K562 (cell line): ENCODE measurements around the gene HPS1. TPM values are rescaled to one million over a fixed set of nuclear protein-coding genes. Genes with fewer than 3 reads are reported as not detected.

Experiments
- ATAC-seq: fragments of 200-7000 bp; cut with Tn5 transposase; 3 replicates; pipeline ENCODE4 v1.9.1; 2020; ENCODE audit warnings: moderate library complexity
- BruUV-seq: library from RNA; stranded (reverse); fragments of 400-500 nt; replicated peaks from 2 replicates; lab custom pipeline; 2021; lab: Mats Ljungman, UMichigan
- CTCF ChIA-PET: fragments of 300-600 bp; formaldehyde crosslinking; extraction: SDS; loops from one replicate; lab custom pipeline; 2021; ENCODE audit warnings: low intra/inter-chr PET ratio; lab: Yijun Ruan, JAX
- POLR2A ChIA-PET: fragments of 300-600, 350-650 bp; sonication (Branson Sonifier 250); formaldehyde crosslinking; extraction: SDS; loops from one replicate; lab custom pipeline; 2021; ENCODE audit warnings: antibody characterized with exemption, inconsistent platforms; lab: Yijun Ruan, JAX
- DNase-seq, 4 experiments: peaks; one replicate each; pipeline versions ENCODE4 v3.0.0 to v3.0.0-alpha.2; 2011 to 2018; ENCODE audit warnings: low spot score in 3 of 4, mixed read lengths in 3 of 4; ENCODE audit errors: extremely low read depth in 1 of 4
- FAIRE-seq: peaks from 2 replicates; lab custom pipeline; 2011; peaks lifted over from hg19 to GRCh38; lab: Jason Lieb, UNC
- H2AFZ ChIP-seq: 2 replicates; pipeline ENCODE4 v1.6.0; 2011; ENCODE audit warnings: low read depth, low read length, control low read depth, inconsistent platforms
- H3K27ac ChIP-seq: fragments of 200-600 bp; 3 replicates; pipeline ENCODE4 v1.8.0; 2011; ENCODE audit warnings: low read depth, mild to moderate bottlenecking, control low read depth, inconsistent platforms, low read length, moderate library complexity, mixed read lengths; ENCODE audit errors: extremely low read depth
- H3K27me3 ChIP-seq, 2 experiments: fragments of 300-600 bp in 1 of 2; 2 replicates in 1 of 2; 3 replicates in 1 of 2; pipeline versions ENCODE4 v1.6.0 to v1.8.0; 2011; ENCODE audit warnings: inconsistent platforms in 2 of 2, low read length in 2 of 2, mild to moderate bottlenecking in 1 of 2, mixed read lengths in 1 of 2, moderate library complexity in 1 of 2; ENCODE audit not compliant: control insufficient read depth in 2 of 2, insufficient read depth in 2 of 2
- H3K36me3 ChIP-seq: fragments of 300-600 bp; 3 replicates; pipeline ENCODE4 v1.8.0; 2011; ENCODE audit warnings: mild to moderate bottlenecking, low read length, inconsistent platforms; ENCODE audit not compliant: control insufficient read depth, insufficient read depth
- H3K4me1 ChIP-seq, 2 experiments: fragments of 200-600 bp in 1 of 2; replicated peaks in 1 of 2; 2 replicates in 1 of 2; 3 replicates in 1 of 2; pipeline versions ENCODE4 v1.5.1 to v1.8.0; 2011; ENCODE audit warnings: inconsistent platforms in 2 of 2, low read length in 2 of 2, mild to moderate bottlenecking in 1 of 2, mixed read lengths in 1 of 2, moderate library complexity in 1 of 2; ENCODE audit not compliant: control insufficient read depth in 2 of 2, insufficient read depth in 2 of 2
- H3K4me2 ChIP-seq: 2 replicates; pipeline ENCODE4 v1.6.1; 2011; ENCODE audit warnings: low read length, control low read depth, inconsistent platforms, mixed read lengths; ENCODE audit not compliant: insufficient read depth
- H3K4me3 ChIP-seq: fragments of 200-600 bp; sonication (generic), shearing (Covaris generic); 2 replicates; pipeline ENCODE4 v1.5.1; 2016; ENCODE audit warnings: control low read depth, inconsistent platforms
- H3K79me2 ChIP-seq: fragments of 200-600 bp; 3 replicates; pipeline ENCODE4 v1.8.0; 2011; ENCODE audit warnings: low read length, inconsistent platforms; ENCODE audit not compliant: control insufficient read depth, insufficient read depth
- H3K9ac ChIP-seq, 2 experiments: 2 replicates each; pipeline versions ENCODE4 v1.6.0 to v1.6.1; 2011; ENCODE audit warnings: low read depth in 2 of 2, low read length in 2 of 2, control low read depth in 1 of 2, inconsistent platforms in 1 of 2, mild to moderate bottlenecking in 1 of 2, mixed read lengths in 1 of 2; ENCODE audit not compliant: insufficient read depth in 1 of 2
- H3K9me1 ChIP-seq: one replicate; pipeline ENCODE4 v1.6.0; 2011; ENCODE audit warnings: inconsistent platforms, mild to moderate bottlenecking, low read length, moderate library complexity; ENCODE audit not compliant: control insufficient read depth, insufficient read depth
- H3K9me3 ChIP-seq: replicated peaks from 2 replicates; pipeline ENCODE4 v1.5.1; 2011; ENCODE audit warnings: low read depth, low read length, inconsistent platforms; ENCODE audit not compliant: control insufficient read depth, insufficient read depth
- H4K20me1 ChIP-seq: replicated peaks from 2 replicates; pipeline ENCODE4 v1.6.1; 2011; ENCODE audit warnings: low read length, inconsistent platforms, mixed read lengths; ENCODE audit not compliant: control insufficient read depth, insufficient read depth
- HMGN3 ChIP-seq: IDR thresholded peaks from 2 replicates; pipeline ENCODE4 v1.6.1; 2011; ENCODE audit warnings: borderline replicate concordance, low read depth, mild to moderate bottlenecking, mixed read lengths, low read length; ENCODE audit not compliant: insufficient read length; ENCODE audit errors: extremely low read depth
- KLF1 ChIP-seq: fragments of 450-650 bp; IDR thresholded peaks from 2 replicates; pipeline ENCODE4 v1.6.1; 2016; ENCODE audit warnings: missing genetic modification characterization, missing compliant biosample characterization
- MAFG ChIP-seq: fragments of 450-650 bp; conservative IDR thresholded peaks from 2 replicates; pipeline ENCODE4 v1.6.1; 2016; ENCODE audit warnings: missing genetic modification characterization, missing compliant biosample characterization
- NR2C2 ChIP-seq, 2 experiments: fragments of 200-800 bp in 1 of 2; sonication (Bioruptor generic) in 1 of 2; sonication (generic) in 1 of 2; formaldehyde crosslinking in 1 of 2; IDR thresholded peaks; 2 replicates each; pipeline versions ENCODE4 v1.6.1 to v1.8.0; 2016 to 2022; ENCODE audit warnings: mild to moderate bottlenecking in 1 of 2, missing compliant biosample characterization in 1 of 2, missing genetic modification characterization in 1 of 2, missing genetic modification reagents in 1 of 2
- RBM25 ChIP-seq: fragments of 200-400 bp; formaldehyde crosslinking; IDR thresholded peaks from 2 replicates; pipeline ENCODE4 v1.6.1; 2018; ENCODE audit warnings: low read length, low read depth, moderate library complexity; ENCODE audit not compliant: severe bottlenecking
- RFX7 ChIP-seq: fragments of 250-450 bp; sonication (Bioruptor Pico); IDR thresholded peaks from 2 replicates; pipeline ENCODE4 v1.5.1; 2021; ENCODE audit warnings: mild to moderate bottlenecking
- ZFP36 ChIP-seq: fragments of 150-350 bp; IDR thresholded peaks from 2 replicates; pipeline ENCODE4 v1.6.1; 2018; ENCODE audit warnings: low read length, low read depth; ENCODE audit not compliant: partially characterized antibody
- ZNF347 ChIP-seq: fragments of 450-650 bp; formaldehyde crosslinking; IDR thresholded peaks from 2 replicates; pipeline ENCODE4 v1.4.0; 2020; ENCODE audit warnings: low read depth, mild to moderate bottlenecking, moderate library complexity
- WGBS: fragments of 100-300 bp; shearing (Covaris generic); methylation state at CpG from one replicate; pipeline ENCODE4 v1.1.6; 2016; ENCODE audit warnings: low coverage, mixed read lengths; ENCODE audit not compliant: insufficient coverage; ENCODE audit errors: missing lambda C conversion rate; 5-methylcytosine and 5-hydroxymethylcytosine counted together
- in situ Hi-C: fragments of 300-500 bp; cut with MboI; formaldehyde crosslinking; loops from 4 replicates; pipeline ENCODE4 v1.15.0; 2018; ENCODE audit warnings: inconsistent platforms, mixed read lengths
- intact Hi-C: fragments of 100-400 bp; cut with micrococcal nuclease; formaldehyde crosslinking; loops from 2 replicates; pipeline ENCODE4 v1.14.2; 2022
- polyA plus RNA-seq, 8 experiments: library from polyadenylated mRNA; depleted of rRNA in 4 of 8; stranded (reverse) in 5 of 8; unstranded in 3 of 8; fragments of >200 nt; fragmentation: Nextera tagmentation in 2 of 8; fragmentation: Illumina TruSeq in 1 of 8; extraction: Ambion mirVana in 2 of 8; extraction: Trizol in 1 of 8; gene quantifications; 2 replicates each; pipeline versions ENCODE4 v1.2.1 to v1.2.3, GENCODE V29; 2011 to 2014; ENCODE audit warnings: inconsistent platforms in 1 of 8, missing spikeins in 1 of 8
- total RNA-seq, 7 experiments: library from RNA; depleted of rRNA in 6 of 7; stranded (reverse); fragments of >200 nt in 6 of 7; fragmentation: Illumina TruSeq in 2 of 7; extraction: Trizol in 2 of 7; gene quantifications; 2 replicates each; pipeline versions ENCODE4 v1.2.1 to v1.2.3, GENCODE V29; 2011 to 2021; ENCODE audit warnings: low replicate concordance in 1 of 7
- TF ChIP-seq, protein P1 (sequence below): sonication (generic); formaldehyde crosslinking; IDR thresholded peaks from 2 replicates; pipeline ENCODE4 v1.8.0; 2022; ENCODE audit warnings: missing genetic modification reagents, mild to moderate bottlenecking, moderate library complexity, borderline replicate concordance
- TF ChIP-seq, protein P2 (sequence below): fragments of 450-650 bp; formaldehyde crosslinking; IDR thresholded peaks from 2 replicates; pipeline ENCODE4 v1.4.0; 2020; ENCODE audit warnings: mild to moderate bottlenecking, moderate library complexity

Gene HPS1
- total and polyA plus RNA-seq, 9 of the 15 experiments (the other 6 are each of a cell fraction or from before 2014, with no cell fraction given), result 18.1 to 43.6 (median 26.3) TPM

DNA sequence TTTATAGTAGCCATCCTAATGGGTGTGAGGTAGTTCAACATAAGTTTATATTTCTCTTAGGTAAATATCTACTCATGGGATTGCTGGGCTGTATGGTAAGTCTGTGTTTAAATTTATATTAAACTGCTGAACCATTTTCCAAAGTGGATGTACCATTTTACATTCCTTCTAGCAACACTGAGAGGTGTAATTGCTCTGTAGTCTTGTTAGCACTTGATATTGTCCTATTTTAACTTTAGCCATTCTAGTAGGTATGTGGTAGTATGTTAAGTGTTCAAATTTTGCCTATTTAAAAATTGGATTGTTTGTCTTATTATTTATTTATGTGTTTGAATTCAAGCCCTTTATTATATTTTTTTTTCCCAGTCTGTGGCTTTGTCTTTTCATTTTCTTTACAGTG lies 2.6 kb upstream of the HPS1 start:
- no TSS peak for BruUV-seq
- Histone ChIP-seq H2AFZ (no peak overlapping the region), H3K4me2 (no peak overlapping the region)
- FAIRE-seq, result no peak
- CTCF ChIA-PET, result no interaction called here
- TF ChIP-seq ZFP36 (peak; percentile 73), RBM25 (peak; percentile 79)
- TF ChIP-seq, protein P1, sequence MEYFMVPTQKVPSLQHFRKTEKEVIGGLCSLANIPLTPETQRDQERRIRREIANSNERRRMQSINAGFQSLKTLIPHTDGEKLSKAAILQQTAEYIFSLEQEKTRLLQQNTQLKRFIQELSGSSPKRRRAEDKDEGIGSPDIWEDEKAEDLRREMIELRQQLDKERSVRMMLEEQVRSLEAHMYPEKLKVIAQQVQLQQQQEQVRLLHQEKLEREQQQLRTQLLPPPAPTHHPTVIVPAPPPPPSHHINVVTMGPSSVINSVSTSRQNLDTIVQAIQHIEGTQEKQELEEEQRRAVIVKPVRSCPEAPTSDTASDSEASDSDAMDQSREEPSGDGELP (CRISPR knock-in tag), result no peak
- TF ChIP-seq, all 486 proteins: peak for 2
- Histone ChIP-seq H3K4me3 (no peak overlapping the region), H3K4me1 (peaks cover 5 to 12% of the 10 kb centered on the region in 2 experiments; a peak in 4 of 5 replicates), H4K20me1 (no peaks in the 10 kb centered on the region), H3K9me1 (no peaks in the 10 kb centered on the region), H3K27me3 (no peaks in the 10 kb centered on the region), H3K27ac (no peak overlapping the region), H3K36me3 (peaks cover 15% of the 10 kb centered on the region), H3K9ac (no peak overlapping the region), H3K9me3 (no peaks in the 10 kb centered on the region; the same call in 1 of the 2 replicates), H3K79me2 (peaks cover 29% of the 10 kb centered on the region)
- no peak for ATAC-seq
- POLR2A ChIA-PET, result no interaction called here
- intact Hi-C loops, result no loop called here
- in situ Hi-C loops, result no loop called here
- no peak for DNase-seq

DNA sequence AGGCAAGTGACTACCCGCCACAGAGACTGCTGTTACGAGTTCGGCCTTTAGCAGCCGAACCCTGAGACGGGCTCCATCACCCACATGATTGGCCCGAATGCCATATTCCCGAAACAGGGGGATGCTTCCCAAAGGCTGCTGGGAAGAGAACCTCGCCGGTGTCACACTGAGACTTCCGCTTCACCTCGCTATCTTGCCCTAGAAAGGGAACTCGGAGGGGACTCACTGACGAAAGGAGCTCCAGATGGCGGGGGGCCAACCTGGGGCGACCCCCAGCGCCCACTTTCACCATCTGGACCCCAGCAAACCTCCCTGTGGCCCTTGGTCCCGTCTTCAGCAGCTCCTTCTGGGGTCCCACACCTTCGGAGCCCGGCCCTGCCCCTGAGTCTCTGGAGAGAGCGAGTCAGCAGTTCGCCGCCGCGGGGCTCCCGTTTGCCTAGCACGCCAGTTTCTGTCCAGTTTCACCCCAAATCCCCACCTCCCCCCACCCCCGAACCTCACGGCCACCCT lies 529 bp downstream of the HPS1 start:
- 2% methylated on average over 13 of the region's 28 CpGs for WGBS
- peak overlapping the region; percentile 96 for H2AFZ ChIP-seq
- TF ChIP-seq KLF1 (tag), result no peak
- no peak for TF ChIP-seq ZNF347
- peak; percentile 6 for TF ChIP-seq HMGN3
- TF ChIP-seq, protein P2, sequence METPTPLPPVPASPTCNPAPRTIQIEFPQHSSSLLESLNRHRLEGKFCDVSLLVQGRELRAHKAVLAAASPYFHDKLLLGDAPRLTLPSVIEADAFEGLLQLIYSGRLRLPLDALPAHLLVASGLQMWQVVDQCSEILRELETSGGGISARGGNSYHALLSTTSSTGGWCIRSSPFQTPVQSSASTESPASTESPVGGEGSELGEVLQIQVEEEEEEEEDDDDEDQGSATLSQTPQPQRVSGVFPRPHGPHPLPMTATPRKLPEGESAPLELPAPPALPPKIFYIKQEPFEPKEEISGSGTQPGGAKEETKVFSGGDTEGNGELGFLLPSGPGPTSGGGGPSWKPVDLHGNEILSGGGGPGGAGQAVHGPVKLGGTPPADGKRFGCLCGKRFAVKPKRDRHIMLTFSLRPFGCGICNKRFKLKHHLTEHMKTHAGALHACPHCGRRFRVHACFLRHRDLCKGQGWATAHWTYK (CRISPR knock-in tag), result 0 out of 2 replicates have a peak, but pooled peaks have one; percentile 10
- no peak for TF ChIP-seq NR2C2 (CRISPR knock-in tag; IDR thresholded peaks at IDR 0.05)
- TF ChIP-seq NR2C2 (tag; IDR thresholded peaks at IDR 0.05), result no peak; the same call in 1 of the 2 replicates
- no peak for TF ChIP-seq MAFG (tag)
- no peak for TF ChIP-seq RFX7 (CRISPR knock-in tag)

More for the DNA sequence above, 529 bp downstream of the HPS1 start:
- peak overlapping the region; percentile 81 to 95 for H3K9ac ChIP-seq
- H3K9me1 ChIP-seq, result no peaks in the 10 kb centered on the region
- POLR2A ChIA-PET, result interaction anchor here (0.6 to 1.1 kb wide), 6 partner anchors 15 to 486 kb away, joined by 3 read pairs; no protein-coding TSS in a partner anchor
- FAIRE-seq, result no peak
- peaks cover 5 to 12% of the 10 kb centered on the region in 2 experiments; a peak in 4 of 5 replicates for H3K4me1 ChIP-seq
- peak in 1 of 4 experiments; percentile 33 for DNase-seq
- peak overlapping the region; percentile 85 for H3K4me3 ChIP-seq
- CTCF ChIA-PET, result no interaction called here
- H3K36me3 ChIP-seq, result peaks cover 44% of the 10 kb centered on the region
- H3K79me2 ChIP-seq, result peaks cover 35% of the 10 kb centered on the region
- intact Hi-C loops, result no loop called here
- ATAC-seq, result peak; percentile 84
- peak overlapping the region; percentile 88 for H3K4me2 ChIP-seq
- H4K20me1 ChIP-seq, result no peaks in the 10 kb centered on the region
- no peaks in the 10 kb centered on the region for H3K27me3 ChIP-seq
- peak overlapping the region; percentile 85 for H3K27ac ChIP-seq
- no peaks in the 10 kb centered on the region; the same call in 1 of the 2 replicates for H3K9me3 ChIP-seq
- in situ Hi-C loops, result no loop called here
- BruUV-seq, result TSS peak; percentile 64
